ENCODE measurements around the gene LRFN5. TPM values are rescaled to one million over a fixed set of nuclear protein-coding genes. Genes with fewer than 3 reads are reported as not detected.

LRFN5 gene
- total and polyA plus RNA-seq, 10 of the 15 experiments (the other 5 are each of a cell fraction or from before 2014, with no cell fraction given): 0.06 to 1.2 TPM; not detected in 8

DNA sequence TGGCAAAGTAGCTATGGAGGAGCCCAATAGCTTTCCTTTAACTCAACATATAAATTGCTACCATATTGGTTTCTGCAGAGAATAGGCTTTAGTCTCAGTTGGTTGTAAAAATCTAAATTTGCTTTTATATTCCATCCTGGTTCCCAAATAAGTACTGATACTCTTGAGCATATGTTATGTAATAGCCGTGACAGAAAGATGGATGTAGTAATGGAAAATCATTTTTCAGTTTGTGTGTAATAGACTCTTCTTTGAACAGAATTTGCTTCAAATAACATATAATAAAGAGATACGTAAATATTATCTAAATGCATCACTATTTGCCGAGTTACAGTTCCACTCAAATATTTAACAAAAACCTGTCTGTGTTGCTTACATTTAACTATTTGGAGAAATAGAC, 271.6 kb downstream of the LRFN5 start:
- Histone ChIP-seq H4K20me1 (ENCODE audit: control insufficient read depth, insufficient read depth) (no peaks in the 10 kb centered on the region), H3K79me2 (ENCODE audit: control insufficient read depth, insufficient read depth, low read length) (no peaks in the 10 kb centered on the region), H3K27me3 (replicated peaks in 1 of 2; ENCODE audit: control insufficient read depth in 2 of 2, insufficient read depth in 2 of 2, low read length in 1 of 2) (no peaks in the 10 kb centered on the region), H3K4me1 (ENCODE audit: control insufficient read depth, insufficient read depth, low read length) (no peaks in the 10 kb centered on the region), H3K27ac (ENCODE audit: control insufficient read depth, insufficient read depth) (no peak overlapping the region), H3K36me3 (ENCODE audit: control insufficient read depth in 2 of 2, insufficient read depth in 2 of 2, low read length in 1 of 2) (no peaks in the 10 kb centered on the region), H3K4me2 (ENCODE audit: control insufficient read depth, insufficient read depth) (no peak overlapping the region), H3K9ac (ENCODE audit: control insufficient read depth, insufficient read depth, low read length) (no peak overlapping the region), H2AFZ (ENCODE audit: control insufficient read depth, low read depth, low read length) (no peak overlapping the region), H3K4me3 (no peak overlapping the region), H3K9me3 (replicated peaks; ENCODE audit: control insufficient read depth, insufficient read depth, low read length) (no peaks in the 10 kb centered on the region)
- no peak for ATAC-seq
- intact Hi-C loops (cut with micrococcal nuclease; ENCODE audit: unreplicated experiment): no loop called here
- ChIA-PET RAD21 (ENCODE audit: unreplicated experiment) (no interaction called here), POLR2A (no interaction called here), SMC1A (ENCODE audit: uncharacterized antibody, unreplicated experiment) (no interaction called here), CTCF (no interaction called here)
- TF ChIP-seq, protein P1, sequence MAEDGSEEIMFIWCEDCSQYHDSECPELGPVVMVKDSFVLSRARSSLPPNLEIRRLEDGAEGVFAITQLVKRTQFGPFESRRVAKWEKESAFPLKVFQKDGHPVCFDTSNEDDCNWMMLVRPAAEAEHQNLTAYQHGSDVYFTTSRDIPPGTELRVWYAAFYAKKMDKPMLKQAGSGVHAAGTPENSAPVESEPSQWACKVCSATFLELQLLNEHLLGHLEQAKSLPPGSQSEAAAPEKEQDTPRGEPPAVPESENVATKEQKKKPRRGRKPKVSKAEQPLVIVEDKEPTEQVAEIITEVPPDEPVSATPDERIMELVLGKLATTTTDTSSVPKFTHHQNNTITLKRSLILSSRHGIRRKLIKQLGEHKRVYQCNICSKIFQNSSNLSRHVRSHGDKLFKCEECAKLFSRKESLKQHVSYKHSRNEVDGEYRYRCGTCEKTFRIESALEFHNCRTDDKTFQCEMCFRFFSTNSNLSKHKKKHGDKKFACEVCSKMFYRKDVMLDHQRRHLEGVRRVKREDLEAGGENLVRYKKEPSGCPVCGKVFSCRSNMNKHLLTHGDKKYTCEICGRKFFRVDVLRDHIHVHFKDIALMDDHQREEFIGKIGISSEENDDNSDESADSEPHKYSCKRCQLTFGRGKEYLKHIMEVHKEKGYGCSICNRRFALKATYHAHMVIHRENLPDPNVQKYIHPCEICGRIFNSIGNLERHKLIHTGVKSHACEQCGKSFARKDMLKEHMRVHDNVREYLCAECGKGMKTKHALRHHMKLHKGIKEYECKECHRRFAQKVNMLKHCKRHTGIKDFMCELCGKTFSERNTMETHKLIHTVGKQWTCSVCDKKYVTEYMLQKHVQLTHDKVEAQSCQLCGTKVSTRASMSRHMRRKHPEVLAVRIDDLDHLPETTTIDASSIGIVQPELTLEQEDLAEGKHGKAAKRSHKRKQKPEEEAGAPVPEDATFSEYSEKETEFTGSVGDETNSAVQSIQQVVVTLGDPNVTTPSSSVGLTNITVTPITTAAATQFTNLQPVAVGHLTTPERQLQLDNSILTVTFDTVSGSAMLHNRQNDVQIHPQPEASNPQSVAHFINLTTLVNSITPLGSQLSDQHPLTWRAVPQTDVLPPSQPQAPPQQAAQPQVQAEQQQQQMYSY (CRISPR knock-in tag; IDR thresholded peaks at IDR 0.05): no peak
- TF ChIP-seq, protein P2, sequence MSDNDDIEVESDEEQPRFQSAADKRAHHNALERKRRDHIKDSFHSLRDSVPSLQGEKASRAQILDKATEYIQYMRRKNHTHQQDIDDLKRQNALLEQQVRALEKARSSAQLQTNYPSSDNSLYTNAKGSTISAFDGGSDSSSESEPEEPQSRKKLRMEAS (IDR thresholded peaks at IDR 0.05; ENCODE audit: low read depth, low read length): no peak
- no peak for TF ChIP-seq PAX5 (IDR thresholded peaks at IDR 0.05; ENCODE audit: borderline replicate concordance, low read depth, low read length)
- no peak for TF ChIP-seq NRF1 (conservative IDR thresholded peaks at IDR 0.05; ENCODE audit: low read depth, low read length)
- TF ChIP-seq RAD21 (IDR thresholded peaks at IDR 0.05; ENCODE audit: insufficient read depth, low read depth, low read length): no peak
- TF ChIP-seq, protein P3, sequence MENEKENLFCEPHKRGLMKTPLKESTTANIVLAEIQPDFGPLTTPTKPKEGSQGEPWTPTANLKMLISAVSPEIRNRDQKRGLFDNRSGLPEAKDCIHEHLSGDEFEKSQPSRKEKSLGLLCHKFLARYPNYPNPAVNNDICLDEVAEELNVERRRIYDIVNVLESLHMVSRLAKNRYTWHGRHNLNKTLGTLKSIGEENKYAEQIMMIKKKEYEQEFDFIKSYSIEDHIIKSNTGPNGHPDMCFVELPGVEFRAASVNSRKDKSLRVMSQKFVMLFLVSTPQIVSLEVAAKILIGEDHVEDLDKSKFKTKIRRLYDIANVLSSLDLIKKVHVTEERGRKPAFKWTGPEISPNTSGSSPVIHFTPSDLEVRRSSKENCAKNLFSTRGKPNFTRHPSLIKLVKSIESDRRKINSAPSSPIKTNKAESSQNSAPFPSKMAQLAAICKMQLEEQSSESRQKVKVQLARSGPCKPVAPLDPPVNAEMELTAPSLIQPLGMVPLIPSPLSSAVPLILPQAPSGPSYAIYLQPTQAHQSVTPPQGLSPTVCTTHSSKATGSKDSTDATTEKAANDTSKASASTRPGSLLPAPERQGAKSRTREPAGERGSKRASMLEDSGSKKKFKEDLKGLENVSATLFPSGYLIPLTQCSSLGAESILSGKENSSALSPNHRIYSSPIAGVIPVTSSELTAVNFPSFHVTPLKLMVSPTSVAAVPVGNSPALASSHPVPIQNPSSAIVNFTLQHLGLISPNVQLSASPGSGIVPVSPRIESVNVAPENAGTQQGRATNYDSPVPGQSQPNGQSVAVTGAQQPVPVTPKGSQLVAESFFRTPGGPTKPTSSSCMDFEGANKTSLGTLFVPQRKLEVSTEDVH (IDR thresholded peaks at IDR 0.05; ENCODE audit: low read depth, partially characterized antibody): no peak
- no peak for TF ChIP-seq SREBF1 (IDR thresholded peaks at IDR 0.05; ENCODE audit: low read length)
- no peak for TF ChIP-seq POU2F2 (IDR thresholded peaks at IDR 0.05; ENCODE audit: borderline replicate concordance, low read depth, low read length)
- TF ChIP-seq E2F4 (IDR thresholded peaks at IDR 0.05; ENCODE audit: low read depth, low read length): no peak
- BruUV-seq (replicated peaks): no TSS peak
- no peak for DNase-seq (ENCODE audit: low read depth, low spot score)
- FAIRE-seq: no peak
- 54% methylated on average over 3 of the region's 3 CpGs for WGBS (ENCODE audit: insufficient coverage, insufficient replicate concordance, low lambda C conversion rate, missing lambda C conversion rate)
- in situ Hi-C loops (cut with MboI): no loop called here

Data from GM12878 (cell line).